VCaP (cell line): ENCODE measurements around the gene SEC24A.
"Not testable (repeated sequence)": the region's sequence is repeated elsewhere in the genome, so short reads cannot be mapped to it uniquely, and the experiment has no call there.

Experiments used
- H3K27ac ChIP-seq: fragments of 450-650 bp; 2 replicates; pipeline ENCODE4 v1.5.1; 2017
- CTCF ChIP-seq: fragments of 450-650 bp; conservative IDR thresholded peaks from 2 replicates; pipeline ENCODE4 v1.5.1; 2017; ENCODE audit warnings: mild to moderate bottlenecking, moderate library complexity

The SEC24A gene

GRCh38 chr5:134708301-134708700 is 59.7 kb downstream of the SEC24A start:
- H3K27ac ChIP-seq, result no peak overlapping the region
- no peak for TF ChIP-seq CTCF

GRCh38 chr5:134714120-134714519 is 65.5 kb downstream of the SEC24A start:
- TF ChIP-seq CTCF, result no peak
- no peak overlapping the region for H3K27ac ChIP-seq

- no peak overlapping the region for H3K27ac ChIP-seq
- TF ChIP-seq CTCF, result no peak
Observed at GRCh38 chr5:134714541-134714940, 66.0 kb downstream of the SEC24A start.

- H3K27ac ChIP-seq, result not testable (repeated sequence)
Observed at GRCh38 chr5:134715466-134715865, 66.9 kb downstream of the SEC24A start.

GRCh38 chr5:134724872-134725271 is 76.3 kb downstream of the SEC24A start:
- no peak overlapping the region for H3K27ac ChIP-seq

GRCh38 chr5:134732819-134733218 is 84.2 kb downstream of the SEC24A start:
- TF ChIP-seq CTCF, result no peak

More at GRCh38 chr5:134724872-134725271, 76.3 kb downstream of the SEC24A start:
- TF ChIP-seq CTCF, result no peak

GRCh38 chr5:134735243-134735642 is 86.7 kb downstream of the SEC24A start:
- no peak for TF ChIP-seq CTCF
- H3K27ac ChIP-seq, result no peak overlapping the region

More at GRCh38 chr5:134732819-134733218, 84.2 kb downstream of the SEC24A start:
- H3K27ac ChIP-seq, result no peak overlapping the region

- H3K27ac ChIP-seq, result no peak overlapping the region
- no peak for TF ChIP-seq CTCF
Observed at GRCh38 chr5:134736173-134736812, 87.7 kb downstream of the SEC24A start.
